ENCODE measurements around the gene C1QTNF8. TPM values are rescaled to one million over a fixed set of nuclear protein-coding genes. Genes with fewer than 3 reads are reported as not detected.

C1QTNF8 gene
- total RNA-seq, 1 experiment from 2014 or later, result not detected

GRCh38 chr16:1072526-1073261, 23.4 kb downstream of the C1QTNF8 start, which contains the start of gene SSTR5:
TSS of gene SSTR5 (plus strand) at chr16:1072747. CDS start at chr16:1078869, 6,122 bp downstream.
- no peaks in the 10 kb centered on the region for H3K36me3 ChIP-seq (ENCODE audit: low read depth)
- no peaks in the 10 kb centered on the region; the same call in 1 of the 2 replicates for H4K20me1 ChIP-seq (ENCODE audit: insufficient read depth)
- H3K27ac ChIP-seq, result no peak within 1 kb of the TSS
- H2AFZ ChIP-seq, result no peak within 1 kb of the TSS
- no TSS peak for BruUV-seq (replicated peaks)
- H3K4me1 ChIP-seq (replicated peaks; ENCODE audit: insufficient read depth), result no peaks in the 10 kb centered on the region
- no peaks in the 10 kb centered on the region for H3F3A ChIP-seq (ENCODE audit: insufficient read depth, low read depth)
- POLR2A ChIA-PET (ENCODE audit: unreplicated experiment), result no interaction called here
- H3K4me3 ChIP-seq, result no peak within 1 kb of the TSS
- H3K79me2 ChIP-seq (ENCODE audit: low read depth), result no peaks in the 10 kb centered on the region
- CTCF ChIA-PET, result no interaction called here
- peaks cover 36% of the 10 kb centered on the region for H3K27me3 ChIP-seq (ENCODE audit: insufficient read depth, low read depth)
- no peak within 1 kb of the TSS for H3K4me2 ChIP-seq
- no peak for DNase-seq
- H3K9me2 ChIP-seq (ENCODE audit: insufficient read depth), result no peaks in the 10 kb centered on the region
- no peaks in the 10 kb centered on the region for H3K9me3 ChIP-seq (ENCODE audit: insufficient read depth, low read depth)
- intact Hi-C loops (cut with micrococcal nuclease; ENCODE audit: unreplicated experiment), result no loop called here
- TF ChIP-seq CTCF (conservative IDR thresholded peaks at IDR 0.05), result no peak
- TF ChIP-seq EZH2 (IDR thresholded peaks at IDR 0.05; ENCODE audit: low read depth), result no peak

DNA sequence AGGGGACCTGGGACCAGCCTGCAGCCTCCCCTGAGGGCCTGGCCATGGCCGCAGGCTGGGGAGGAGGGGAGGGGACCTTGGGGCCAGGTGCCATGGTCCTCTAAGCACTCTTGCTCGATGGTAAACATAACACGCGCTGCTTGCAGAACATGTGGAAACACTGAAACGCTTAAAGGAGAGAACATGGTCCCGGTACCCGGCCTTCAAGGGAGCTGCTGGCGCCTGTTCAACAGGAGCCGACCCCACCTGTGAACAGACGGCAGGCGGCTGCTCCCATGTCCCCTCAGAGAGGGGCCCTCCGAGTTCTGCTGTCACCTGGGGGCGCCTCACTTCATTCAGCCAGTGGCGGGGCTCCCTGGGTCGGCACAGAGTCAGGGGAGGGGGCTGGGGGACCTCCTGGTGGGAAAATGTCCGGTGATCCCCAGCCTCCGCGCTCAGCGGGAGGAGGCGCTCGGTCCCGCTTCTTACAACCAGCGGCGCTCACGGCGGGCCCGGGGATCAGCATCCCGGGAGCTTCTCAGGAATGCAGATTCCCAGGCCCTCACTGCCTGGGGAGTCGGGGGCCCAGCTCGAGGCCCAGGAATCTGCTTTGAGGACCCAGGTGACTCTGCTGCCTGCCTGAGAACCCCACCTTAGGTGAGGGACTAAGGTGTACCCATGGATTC, 24.4 kb downstream of the C1QTNF8 start:
- Histone ChIP-seq H4K20me1 (ENCODE audit: insufficient read depth) (no peaks in the 10 kb centered on the region; the same call in 1 of the 2 replicates), H3K4me2 (no peak overlapping the region), H3K27me3 (ENCODE audit: insufficient read depth, low read depth) (peaks cover 30% of the 10 kb centered on the region), H3K36me3 (ENCODE audit: low read depth) (no peaks in the 10 kb centered on the region), H3K79me2 (ENCODE audit: low read depth) (no peaks in the 10 kb centered on the region), H3K4me3 (no peak overlapping the region), H3F3A (ENCODE audit: insufficient read depth, low read depth) (no peaks in the 10 kb centered on the region), H3K9me2 (ENCODE audit: insufficient read depth) (no peaks in the 10 kb centered on the region), H3K9me3 (ENCODE audit: insufficient read depth, low read depth) (no peaks in the 10 kb centered on the region), H3K4me1 (replicated peaks; ENCODE audit: insufficient read depth) (no peaks in the 10 kb centered on the region), H2AFZ (no peak overlapping the region), H3K27ac (no peak overlapping the region)
- no TSS peak for BruUV-seq (replicated peaks)
- intact Hi-C loops (cut with micrococcal nuclease; ENCODE audit: unreplicated experiment), result no loop called here
- ChIA-PET CTCF (no interaction called here), POLR2A (ENCODE audit: unreplicated experiment) (no interaction called here)
- DNase-seq, result no peak
- TF ChIP-seq CTCF (conservative IDR thresholded peaks at IDR 0.05) (no peak), EZH2 (IDR thresholded peaks at IDR 0.05; ENCODE audit: low read depth) (no peak)

DNA sequence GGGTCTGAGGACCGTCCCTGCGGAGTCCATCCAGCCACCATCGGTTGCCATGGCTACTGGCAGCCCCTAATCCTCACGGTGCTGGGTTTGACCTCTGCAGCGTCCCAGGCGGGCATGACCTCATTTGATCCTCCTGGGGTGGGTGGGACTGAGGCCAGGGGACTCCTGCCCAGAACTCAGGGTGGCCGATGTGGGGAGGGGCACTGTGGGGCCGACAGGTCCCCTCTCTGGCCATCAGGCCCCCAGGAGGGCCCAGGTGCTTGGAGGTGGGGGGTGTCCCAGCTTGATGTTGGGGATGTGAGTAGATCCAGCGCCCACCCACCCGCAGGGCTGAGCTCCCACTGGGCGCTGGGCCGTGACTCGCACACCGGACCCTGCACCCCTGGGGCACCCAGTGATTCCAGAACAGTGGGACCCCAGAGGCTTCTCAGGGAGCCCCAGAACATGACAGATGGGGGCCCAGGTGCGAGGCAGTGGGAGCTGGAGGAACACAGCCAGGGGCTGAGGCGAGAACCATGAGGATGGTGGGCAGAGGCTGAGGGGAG, 25.1 kb downstream of the C1QTNF8 start:
- Histone ChIP-seq H2AFZ (no peak overlapping the region), H3K4me1 (replicated peaks; ENCODE audit: insufficient read depth) (no peaks in the 10 kb centered on the region), H3K79me2 (ENCODE audit: low read depth) (no peaks in the 10 kb centered on the region), H3K4me3 (no peak overlapping the region), H3K27me3 (ENCODE audit: insufficient read depth, low read depth) (peaks cover 31% of the 10 kb centered on the region), H3K4me2 (no peak overlapping the region), H3K27ac (no peak overlapping the region), H3F3A (ENCODE audit: insufficient read depth, low read depth) (no peaks in the 10 kb centered on the region), H3K36me3 (ENCODE audit: low read depth) (no peaks in the 10 kb centered on the region), H3K9me2 (ENCODE audit: insufficient read depth) (no peaks in the 10 kb centered on the region), H4K20me1 (ENCODE audit: insufficient read depth) (no peaks in the 10 kb centered on the region; the same call in 1 of the 2 replicates), H3K9me3 (ENCODE audit: insufficient read depth, low read depth) (no peaks in the 10 kb centered on the region)
- intact Hi-C loops (cut with micrococcal nuclease; ENCODE audit: unreplicated experiment), result no loop called here
- ChIA-PET POLR2A (ENCODE audit: unreplicated experiment) (no interaction called here), CTCF (no interaction called here)
- no peak for DNase-seq
- no TSS peak for BruUV-seq (replicated peaks)
- no peak for TF ChIP-seq EZH2 (IDR thresholded peaks at IDR 0.05; ENCODE audit: low read depth)
- TF ChIP-seq CTCF (conservative IDR thresholded peaks at IDR 0.05), result no peak

All from PC-9 (cell line).